CMK (cell line): ENCODE results near the gene PIGH.

ENCODE experiments used
- DNase-seq: peaks from one replicate; pipeline ENCODE4 v3.0.0-alpha.2; 2010; ENCODE audit warnings: low read depth

The PIGH gene

GRCh38 chr14:67574806-67575205 is 25.3 kb downstream of the PIGH start:
- DNase-seq: no peak

GRCh38 chr14:67574156-67574555 is 25.9 kb downstream of the PIGH start:
- DNase-seq: no peak

- DNase-seq: no peak
These were observed 26.6 kb downstream of the PIGH start for GRCh38 chr14:67573228-67574010.

- no peak for DNase-seq
These were observed 27.5 kb downstream of the PIGH start for GRCh38 chr14:67572608-67573007.

GRCh38 chr14:67571991-67572323 is 28.1 kb downstream of the PIGH start:
- no peak for DNase-seq

GRCh38 chr14:67571275-67571990 is 28.6 kb downstream of the PIGH start:
- peak; percentile 26 for DNase-seq

- no peak for DNase-seq
These were observed 29.6 kb downstream of the PIGH start for GRCh38 chr14:67570453-67570852.

- no peak for DNase-seq
These were observed 30.3 kb downstream of the PIGH start for GRCh38 chr14:67569651-67570290.

- DNase-seq: no peak
These were observed 30.9 kb downstream of the PIGH start for GRCh38 chr14:67569011-67569650.

- DNase-seq: no peak
These were observed 32.4 kb downstream of the PIGH start for GRCh38 chr14:67567654-67568053.

- no peak for DNase-seq
These were observed 33.2 kb downstream of the PIGH start for GRCh38 chr14:67566908-67567307.

- no peak for DNase-seq
These were observed 35.8 kb downstream of the PIGH start for GRCh38 chr14:67564236-67564635.

- no peak for DNase-seq
These were observed 37.3 kb downstream of the PIGH start for GRCh38 chr14:67562776-67563150.

- no peak for DNase-seq
These were observed 37.9 kb downstream of the PIGH start for GRCh38 chr14:67562025-67562775.

- DNase-seq: no peak
These were observed 40.4 kb downstream of the PIGH start for GRCh38 chr14:67559639-67560038.

- DNase-seq: no peak
These were observed 42.4 kb downstream of the PIGH start for GRCh38 chr14:67557656-67558055.

- no peak for DNase-seq
These were observed 43.0 kb downstream of the PIGH start for GRCh38 chr14:67557118-67557517.

GRCh38 chr14:67556671-67557070 is 43.4 kb downstream of the PIGH start:
- DNase-seq: no peak

GRCh38 chr14:67555518-67556090 is 44.5 kb downstream of the PIGH start:
- no peak for DNase-seq

GRCh38 chr14:67554341-67554740 is 45.7 kb downstream of the PIGH start:
- DNase-seq: no peak

- DNase-seq: no peak
These were observed 46.5 kb downstream of the PIGH start for GRCh38 chr14:67553547-67553946.

- no peak for DNase-seq
These were observed 48.1 kb downstream of the PIGH start for GRCh38 chr14:67551940-67552339.
